ENCODE measurements around the gene THAP8.

The THAP8 gene

GRCh38 chr19:36014012-36014924 lies 39.8 kb downstream of the THAP8 start, which contains the start of gene ALKBH6 (continued):
- TF ChIP-seq ZNF37A (tag by site-specific recombination; IDR thresholded peaks at IDR 0.05) (no peak), ZNF510 (tag by site-specific recombination; IDR thresholded peaks at IDR 0.05; ENCODE audit: insufficient replicate concordance) (no peak), ZNF548 (tag by site-specific recombination; IDR thresholded peaks at IDR 0.05) (no peak), OVOL3 (tag by site-specific recombination; IDR thresholded peaks at IDR 0.05) (0 out of 2 replicates have a peak, but pooled peaks have one; percentile 26), ZNF366 (tag by site-specific recombination; conservative IDR thresholded peaks at IDR 0.05) (peak; percentile 64), ZNF155 (tag by site-specific recombination; IDR thresholded peaks at IDR 0.05) (no peak), GLIS1 (tag by site-specific recombination; IDR thresholded peaks at IDR 0.05) (peak; percentile 62), ZNF658 (tag by site-specific recombination; IDR thresholded peaks at IDR 0.05) (no peak), ZNF184 (tag by site-specific recombination; IDR thresholded peaks at IDR 0.05) (no peak), ZNF600 (tag by site-specific recombination; IDR thresholded peaks at IDR 0.05) (peak; percentile 97), ZNF10 (tag by site-specific recombination; IDR thresholded peaks at IDR 0.05) (peak; percentile 97), KLF9 (tag by site-specific recombination; IDR thresholded peaks at IDR 0.05; ENCODE audit: low read depth) (peak; percentile 91), SP7 (tag by site-specific recombination; IDR thresholded peaks at IDR 0.05) (peak; percentile 66), ZSCAN5A (tag by site-specific recombination; IDR thresholded peaks at IDR 0.05) (no peak), ZNF549 (tag by site-specific recombination; IDR thresholded peaks at IDR 0.05) (no peak), ZNF26 (tag by site-specific recombination; IDR thresholded peaks at IDR 0.05) (no peak), ZFP69B (tag by site-specific recombination; IDR thresholded peaks at IDR 0.05) (peak; percentile 79; the same call in 1 of the 2 replicates), ZNF639 (tag by site-specific recombination; IDR thresholded peaks at IDR 0.05) (peak; percentile 84), ZNF19 (tag by site-specific recombination; IDR thresholded peaks at IDR 0.05; ENCODE audit: low read depth) (no peak), ZNF202 (tag by site-specific recombination; IDR thresholded peaks at IDR 0.05; ENCODE audit: borderline replicate concordance) (no peak), ZNF223 (tag by site-specific recombination; IDR thresholded peaks at IDR 0.05) (no peak), WT1 (tag by site-specific recombination; IDR thresholded peaks at IDR 0.05) (peak; percentile 50), TRIM28 (IDR thresholded peaks at IDR 0.05; ENCODE audit: borderline replicate concordance, low read length) (no peak), ZNF239 (tag by site-specific recombination; IDR thresholded peaks at IDR 0.05) (0 out of 2 replicates have a peak, but pooled peaks have one; percentile 16), ZNF280C (tag by site-specific recombination; IDR thresholded peaks at IDR 0.05) (no peak), ZNF645 (tag by site-specific recombination; IDR thresholded peaks at IDR 0.05) (0 out of 2 replicates have a peak, but pooled peaks have one; percentile 31), HIC1 (tag by site-specific recombination; IDR thresholded peaks at IDR 0.05) (no peak), ZEB2 (tag by site-specific recombination; IDR thresholded peaks at IDR 0.05) (peak; percentile 78), ZNF843 (tag by site-specific recombination; IDR thresholded peaks at IDR 0.05) (peak; percentile 51; the same call in 1 of the 2 replicates), ZNF654 (tag by site-specific recombination; IDR thresholded peaks at IDR 0.05; ENCODE audit: low read depth) (no peak), ZNF302 (tag by site-specific recombination; IDR thresholded peaks at IDR 0.05; ENCODE audit: low read depth) (no peak)

Data from HEK293 (cell line).